ENCODE measurements around the gene GPC3. TPM values are rescaled to one million over a fixed set of nuclear protein-coding genes. Genes with fewer than 3 reads are reported as not detected.

The GPC3 gene
- total and polyA plus RNA-seq, 2 of the 4 experiments (the other 2 are of a cell fraction) = not detected

DNA sequence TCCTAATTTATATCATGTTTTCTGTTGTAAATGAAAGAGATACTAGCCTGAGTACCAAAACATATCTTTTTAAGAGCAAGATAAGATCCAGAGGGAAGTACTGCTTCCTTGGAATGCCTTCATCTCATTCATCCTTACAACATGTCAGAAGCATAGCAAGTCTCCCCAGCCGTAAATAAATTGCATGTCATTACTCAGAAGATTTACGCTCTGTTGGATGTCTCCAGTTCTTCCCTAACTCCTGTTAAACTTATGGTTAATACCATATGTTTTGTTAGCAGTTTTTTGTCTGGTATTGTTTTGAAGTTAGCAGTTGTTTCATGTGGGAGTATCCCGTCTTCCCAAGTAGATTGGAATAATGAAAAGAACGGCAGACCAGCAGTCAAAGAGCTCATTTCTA, 7.5 kb upstream of the GPC3 start:
- Histone ChIP-seq H4K5ac (ENCODE audit: low read depth, low read length) (no peak overlapping the region), H2AFZ (replicated peaks; ENCODE audit: low read length, poor library complexity) (no peak overlapping the region), H2BK5ac (ENCODE audit: low read depth, low read length, poor library complexity, severe bottlenecking) (no peak overlapping the region), H2AK5ac (ENCODE audit: low read depth, low read length) (no peak overlapping the region), H3K4me1 (ENCODE audit: control insufficient read depth, insufficient read depth, low read length) (no peaks in the 10 kb centered on the region), H3K9me3 (ENCODE audit: control insufficient read depth, insufficient read depth, low read length) (no peaks in the 10 kb centered on the region), H2AK9ac (replicated peaks; ENCODE audit: low read depth, low read length, poor library complexity) (no peak overlapping the region), H4K8ac (ENCODE audit: low read depth in 2 of 2, low read length in 2 of 2) (no peak overlapping the region), H3K4me3 (ENCODE audit: insufficient read depth, low read depth, low read length) (no peak overlapping the region), H2BK120ac (ENCODE audit: low read depth, low read length) (no peak overlapping the region), H2BK15ac (ENCODE audit: low read depth, low read length) (no peak overlapping the region), H3K18ac (ENCODE audit: low read depth, low read length) (no peak overlapping the region), H3K36me3 (ENCODE audit: control insufficient read depth, insufficient read depth, low read length) (no peaks in the 10 kb centered on the region), H2BK20ac (ENCODE audit: low read depth, low read length) (no peak overlapping the region), H3K27ac (ENCODE audit: insufficient read depth, low read length) (no peak overlapping the region), H3K9me1 (ENCODE audit: insufficient read depth, low read length) (no peaks in the 10 kb centered on the region), H4K91ac (ENCODE audit: insufficient read depth, low read depth, low read length) (no peak overlapping the region), H3K4me2 (ENCODE audit: low read depth, low read length) (no peak overlapping the region), H3K56ac (ENCODE audit: extremely low read depth, insufficient read depth, low read length) (no peak overlapping the region), H3K27me3 (ENCODE audit: control insufficient read depth, insufficient read depth, low read length) (no peaks in the 10 kb centered on the region), H3K4ac (ENCODE audit: low read depth, low read length) (no peak overlapping the region), H3K23ac (ENCODE audit: low read depth, low read length) (no peak overlapping the region), H3K79me1 (ENCODE audit: low read depth in 1 of 2, low read length in 2 of 2) (no peaks in the 10 kb centered on the region), H3K14ac (replicated peaks; ENCODE audit: low read depth, low read length) (no peak overlapping the region), H4K20me1 (ENCODE audit: insufficient read depth, low read length) (no peaks in the 10 kb centered on the region), H3K9ac (ENCODE audit: low read depth, low read length) (no peak overlapping the region)
- DNase-seq = no peak
- ChIA-PET POLR2A (ENCODE audit: unreplicated experiment) (no interaction called here), CTCF (interaction anchor here (0.6 kb wide), 1 partner anchor 897 kb away, joined by 3 read pairs; no protein-coding TSS in a partner anchor)
- no TSS peak for BruUV-seq (replicated peaks)
- dilution Hi-C loops (cut with HindIII; ENCODE audit: low sequenced_read_pairs, unreplicated experiment) (no loop called here), in situ Hi-C loops (cut with MboI; ENCODE audit: low sequenced_read_pairs) (no loop called here), intact Hi-C loops (cut with micrococcal nuclease) (no loop called here)
- WGBS, 2 experiments (ENCODE audit: extremely low coverage in 2 of 2, insufficient read length in 1 of 2) = no CpG with 5 or more reads among the region's 4 CpGs
- TF ChIP-seq RAD21 (IDR thresholded peaks at IDR 0.05; ENCODE audit: low read length) (no peak), FOS (IDR thresholded peaks at IDR 0.05; ENCODE audit: low read depth, low read length) (no peak), NFE2L2 (IDR thresholded peaks at IDR 0.05; ENCODE audit: low read depth, low read length) (no peak)
- no peak for ATAC-seq (ENCODE audit: low read depth)

All from IMR-90 (cell line).